Activated CD4-positive, CD25-positive, alpha-beta regulatory T cell treated with anti-CD3 and anti-CD28 coated beads, Interleukin-2, amount 50 U/mL, for 24 hours (primary cell): ENCODE data around the gene CCDC106.

Source experiments
- ATAC-seq, 2 donors: fragments of 150-1000 bp; cut with Tn5 transposase; one replicate each; pipeline ENCODE4 v1.10.0; 2021; ENCODE audit warnings: mild to moderate bottlenecking in 1 of 2, moderate library complexity in 1 of 2

The CCDC106 gene

DNA sequence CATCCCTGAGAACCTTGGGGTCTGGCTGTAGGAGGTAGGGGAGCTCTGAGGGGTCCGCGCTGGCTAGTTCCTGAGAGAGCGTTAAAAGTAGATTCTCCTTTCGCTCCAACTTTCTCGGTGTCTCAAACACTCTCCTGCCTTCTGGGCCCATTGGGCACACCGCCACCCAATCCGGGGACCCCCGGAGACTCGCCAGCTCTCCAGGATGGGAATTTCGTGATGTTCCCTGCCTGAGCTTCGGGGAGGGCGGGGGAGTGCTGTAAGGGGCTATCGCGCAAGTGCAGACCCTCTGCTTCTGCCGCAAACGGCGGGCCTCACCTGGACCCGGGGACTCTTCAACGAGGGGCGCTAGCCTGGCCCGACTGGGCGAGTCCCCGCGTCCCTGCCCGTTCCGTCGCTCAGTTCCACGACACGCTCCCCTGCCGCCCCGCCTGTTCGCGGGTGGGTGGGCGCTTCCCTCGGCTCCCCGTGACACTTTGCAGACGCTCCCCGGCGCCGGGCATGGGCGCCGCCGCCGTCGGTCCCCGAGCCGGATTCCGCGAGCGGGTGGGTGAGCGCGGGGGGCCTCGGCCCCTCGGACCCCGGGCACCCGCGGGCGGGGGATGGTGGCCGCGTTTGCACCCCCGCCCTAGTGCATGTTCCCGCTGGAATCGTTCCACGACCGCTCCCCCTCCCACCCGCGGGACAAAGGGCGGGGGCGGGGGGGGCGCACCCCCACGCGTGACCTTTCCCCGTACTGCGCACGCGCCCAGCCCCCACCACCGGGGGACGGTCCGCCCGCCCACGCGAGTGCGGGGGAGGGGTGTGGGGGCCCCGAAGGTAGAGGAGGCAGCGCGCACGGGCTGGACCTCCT, at the start of gene CCDC106:
TSS of gene CCDC106 (plus strand) at position 481 of the 853 bp plus-strand sequence. CDS start 835 bp downstream, outside the sequence.
- no peak for ATAC-seq

DNA sequence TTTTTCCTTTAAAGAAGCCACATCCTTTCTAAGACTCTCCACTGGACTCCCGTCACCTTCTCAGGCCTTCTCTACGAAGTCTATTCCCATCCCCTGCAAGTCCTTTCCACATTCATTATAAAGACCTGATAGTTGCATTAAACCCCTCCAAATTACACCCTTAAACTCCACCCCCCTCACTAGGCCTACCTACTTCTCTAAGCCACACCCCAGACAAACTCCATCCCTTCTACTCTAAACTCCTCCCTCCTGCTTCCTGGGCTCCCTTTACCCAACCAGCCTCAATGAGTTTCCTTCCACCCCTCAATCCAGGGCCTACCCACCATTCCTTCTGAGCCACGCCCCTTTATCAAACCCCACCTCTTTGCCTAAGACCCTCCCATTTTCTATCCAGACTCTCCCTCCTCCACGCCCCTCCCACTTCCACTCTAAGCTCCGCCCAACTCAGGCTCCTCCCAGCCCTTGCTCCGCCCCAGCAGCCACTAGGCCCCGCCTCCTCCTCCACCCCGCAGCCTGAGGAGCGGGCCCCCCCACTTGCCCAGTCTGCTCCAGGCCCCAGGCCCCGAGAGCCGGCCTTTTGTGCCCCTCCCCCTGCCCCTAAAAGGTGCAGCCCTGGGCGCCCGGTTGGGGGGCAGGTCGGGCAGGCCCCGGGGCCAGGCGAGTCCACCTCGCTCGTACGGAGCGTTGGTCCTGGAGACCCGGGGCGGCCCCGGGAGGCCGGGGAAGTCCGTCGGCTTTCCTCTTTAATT, 49.1 kb upstream of the CCDC106 start:
- peak; percentile 57 to 60 for ATAC-seq

DNA sequence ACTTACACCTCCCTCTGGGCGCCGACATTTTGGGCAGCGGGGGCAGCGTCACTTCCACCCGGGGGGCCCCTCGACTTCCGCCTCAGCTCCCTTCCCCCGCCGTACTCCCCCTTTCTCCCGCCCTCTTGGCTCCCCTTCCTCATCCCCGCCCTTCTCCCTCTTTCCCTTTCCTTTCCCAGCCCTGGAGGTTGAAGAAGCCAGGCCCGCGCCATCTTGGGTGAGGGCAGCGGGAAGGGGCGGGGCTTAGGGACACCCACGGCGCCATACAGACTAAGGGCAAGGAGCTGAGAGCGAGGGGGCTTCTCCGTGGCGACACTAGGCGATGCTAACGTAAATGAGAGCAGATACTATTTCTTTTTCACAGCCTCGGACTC, 48.6 kb upstream of the CCDC106 start, which contains the start of gene FIZ1:
TSS of gene FIZ1 (minus strand) at position 50 of the 374 bp plus-strand sequence. CDS start 1,652 bp downstream, outside the sequence.
- peak; percentile 82 to 83 for ATAC-seq

- peak; percentile 60 to 67 for ATAC-seq
Observed at GRCh38 chr19:55599842-55600661, 48.0 kb upstream of the CCDC106 start, which contains the start of gene ZNF524. Gene ZNF524 (plus strand): TSS chr19:55600288. CDS start chr19:55602113, 1,825 bp downstream.

GRCh38 chr19:55600662-55601028, 47.4 kb upstream of the CCDC106 start:
- no peak for ATAC-seq

DNA sequence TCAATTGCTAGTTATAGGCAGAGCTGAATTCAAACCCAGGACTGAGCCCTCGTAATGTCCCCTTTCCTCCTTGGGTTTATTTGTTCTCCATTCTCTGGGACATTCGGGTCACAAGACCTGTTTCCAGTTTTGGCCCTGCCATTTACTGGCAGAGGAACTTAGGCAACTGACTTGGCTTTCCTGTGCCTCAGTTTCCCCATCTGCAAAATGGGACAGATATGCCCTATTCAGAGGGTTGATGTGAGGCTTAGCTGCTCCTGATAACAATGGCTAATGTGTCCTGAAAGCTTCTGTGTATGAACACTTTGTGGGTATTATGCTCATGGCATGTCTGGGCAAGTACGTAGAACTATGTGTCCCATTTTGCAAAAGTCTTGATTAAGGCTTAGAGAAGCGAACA, 46.9 kb upstream of the CCDC106 start:
- ATAC-seq: no peak

DNA sequence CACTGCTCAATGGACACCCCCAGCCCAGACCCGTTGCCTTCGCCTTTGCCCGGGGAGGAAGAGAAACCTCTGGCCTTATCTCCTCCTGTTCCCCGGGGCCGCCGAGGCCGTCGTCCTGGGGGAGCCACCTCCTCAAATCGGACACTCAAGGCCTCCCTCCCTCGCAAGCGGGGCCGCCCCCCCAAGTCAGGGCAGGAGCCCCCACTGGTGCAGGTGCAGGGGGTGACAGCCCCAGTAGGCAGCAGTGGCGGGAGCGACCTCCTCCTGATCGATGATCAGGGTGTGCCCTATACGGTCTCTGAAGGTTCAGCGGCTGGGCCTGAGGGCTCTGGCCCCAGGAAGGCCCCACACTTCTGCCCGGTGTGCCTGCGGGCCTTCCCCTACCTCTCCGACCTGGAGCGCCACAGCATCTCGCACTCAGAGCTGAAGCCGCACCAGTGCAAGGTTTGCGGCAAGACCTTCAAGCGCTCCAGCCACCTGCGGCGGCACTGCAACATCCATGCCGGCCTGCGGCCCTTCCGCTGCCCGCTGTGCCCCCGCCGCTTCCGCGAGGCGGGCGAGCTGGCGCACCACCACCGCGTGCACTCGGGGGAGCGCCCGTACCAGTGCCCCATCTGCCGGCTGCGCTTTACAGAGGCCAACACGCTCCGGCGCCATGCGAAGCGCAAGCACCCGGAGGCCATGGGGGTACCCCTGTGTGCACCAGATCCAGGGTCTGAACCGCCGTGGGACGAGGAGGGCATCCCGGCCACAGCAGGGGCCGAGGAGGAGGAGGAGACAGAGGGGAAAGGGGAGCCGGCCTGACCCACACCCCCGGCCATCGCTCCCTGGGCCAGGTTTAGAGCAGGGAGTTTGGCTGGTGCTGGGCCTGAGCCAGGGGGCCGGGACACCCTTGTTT, 45.7 kb upstream of the CCDC106 start:
- no peak for ATAC-seq

GRCh38 chr19:55603115-55603514, 44.9 kb upstream of the CCDC106 start:
- ATAC-seq: no peak

- ATAC-seq: no peak
Observed at GRCh38 chr19:55603581-55604292, 44.3 kb upstream of the CCDC106 start.

- ATAC-seq: peak; percentile 76 to 83
Observed at GRCh38 chr19:55605207-55605636, 42.8 kb upstream of the CCDC106 start.

GRCh38 chr19:55605637-55606470, 42.2 kb upstream of the CCDC106 start, which contains the start of gene ZNF865:
Gene ZNF865 (plus strand): TSS chr19:55605647. CDS start chr19:55613619, 7,972 bp downstream.
- ATAC-seq: peak; percentile 37 to 41

- ATAC-seq: no peak
Observed at GRCh38 chr19:55606471-55606787, 41.6 kb upstream of the CCDC106 start.

DNA sequence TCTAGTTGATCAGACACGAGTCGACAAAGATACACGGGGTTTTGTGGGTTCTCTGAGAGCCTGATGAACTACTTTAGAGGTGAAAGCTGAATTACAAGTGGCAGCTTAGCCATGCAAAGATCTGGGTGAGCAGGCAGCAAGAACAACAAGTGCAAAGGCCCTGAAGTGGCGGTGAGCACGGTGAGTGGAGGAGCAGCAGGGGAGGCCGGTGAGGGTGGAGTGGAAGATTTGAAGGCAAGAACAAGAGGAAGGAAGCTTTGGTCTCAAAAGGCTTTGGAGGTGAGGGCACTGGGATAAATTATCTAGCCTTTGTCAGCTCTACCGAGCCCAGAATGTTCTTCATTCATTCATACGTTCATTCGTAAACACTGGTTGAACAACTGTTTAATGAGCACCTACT, 41.2 kb upstream of the CCDC106 start:
- no peak for ATAC-seq

- no peak for ATAC-seq
Observed at GRCh38 chr19:55609326-55609725, 38.7 kb upstream of the CCDC106 start.

GRCh38 chr19:55611300-55611982, 36.6 kb upstream of the CCDC106 start:
- ATAC-seq: no peak

- no peak for ATAC-seq
Observed at GRCh38 chr19:55611983-55612645, 35.9 kb upstream of the CCDC106 start.

DNA sequence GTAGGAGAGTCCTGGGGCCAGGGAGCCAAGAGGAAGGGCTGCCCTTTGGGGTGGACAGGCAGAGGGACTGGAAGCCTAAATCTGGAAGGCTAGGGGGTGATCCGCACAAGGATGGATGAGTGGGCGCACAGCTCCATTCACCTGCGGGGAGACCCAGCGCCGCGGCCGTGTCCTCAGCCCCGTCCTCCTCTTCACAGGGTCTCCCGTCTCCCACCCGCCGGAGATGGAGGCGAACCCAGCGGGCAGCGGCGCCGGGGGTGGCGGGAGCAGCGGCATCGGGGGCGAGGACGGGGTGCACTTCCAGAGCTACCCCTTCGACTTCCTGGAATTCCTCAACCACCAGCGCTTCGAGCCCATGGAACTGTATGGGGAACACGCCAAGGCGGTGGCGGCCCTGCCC, 34.6 kb upstream of the CCDC106 start:
- ATAC-seq: no peak

- no peak for ATAC-seq
Observed at GRCh38 chr19:55613930-55614710, 33.9 kb upstream of the CCDC106 start.
